Breast epithelium (tissue), 4 donors: ENCODE measurements around the gene DOC2B. TPM values are rescaled to one million over a fixed set of nuclear protein-coding genes. Genes with fewer than 3 reads are reported as not detected.
"Not testable (repeated sequence)": the region's sequence is repeated elsewhere in the genome, so short reads cannot be mapped to it uniquely, and the experiment has no call there.

Experiments
- DNase-seq, 2 donors: peaks; one replicate each; pipeline ENCODE4 v3.0.0-alpha.2; 2019; ENCODE audit warnings: low spot score in 2 of 2
- H3K27ac ChIP-seq, 2 donors: fragments of 200-600 bp; sonication (generic) in 1 of 2; one replicate each; pipeline ENCODE4 v1.5.1; 2016 to 2019; ENCODE audit warnings: mild to moderate bottlenecking in 1 of 2
- H3K27me3 ChIP-seq, 2 donors: fragments of 200-600 bp; sonication (generic) in 1 of 2; one replicate each; pipeline versions ENCODE4 v1.5.1 to v1.6.0; 2017 to 2019; ENCODE audit warnings: control low read depth in 1 of 2, mild to moderate bottlenecking in 1 of 2
- H3K36me3 ChIP-seq: fragments of 200-600 bp; one replicate; pipeline ENCODE4 v1.5.1; 2019
- H3K4me1 ChIP-seq, 2 donors: fragments of 200-600 bp; sonication (generic); one replicate each; pipeline ENCODE4 v1.5.1; 2016 to 2019; ENCODE audit warnings: control low read depth in 1 of 2
- H3K4me3 ChIP-seq, 3 donors: fragments of 200-600 bp; sonication (generic); 1 replicate in 2 of 3; 2 replicates in 1 of 3; pipeline ENCODE4 v1.5.1; 2016 to 2019; ENCODE audit warnings: mild to moderate bottlenecking in 3 of 3, moderate library complexity in 2 of 3
- H3K9me3 ChIP-seq, 2 donors: fragments of 200-600 bp; sonication (generic) in 1 of 2; one replicate each; pipeline ENCODE4 v1.5.1; 2016 to 2019; ENCODE audit warnings: control low read depth in 1 of 2
- CTCF ChIP-seq, 3 donors: fragments of 450-650 bp; IDR thresholded peaks; one replicate each; pipeline ENCODE4 v1.5.1; 2016 to 2017; ENCODE audit warnings: antibody characterized with exemption in 3 of 3, mild to moderate bottlenecking in 3 of 3, moderate library complexity in 3 of 3
- POLR2A ChIP-seq: fragments of 450-650 bp; IDR thresholded peaks from one replicate; pipeline ENCODE4 v1.6.1; 2016; ENCODE audit warnings: antibody characterized with exemption, mild to moderate bottlenecking, moderate library complexity
- POLR2AphosphoS5 ChIP-seq, 3 donors: sonication (generic); formaldehyde crosslinking; IDR thresholded peaks; one replicate each; pipeline ENCODE4 v1.6.1; 2017; ENCODE audit warnings: antibody characterized with exemption in 3 of 3
- intact Hi-C: fragments of 100-400 bp; cut with DNase I; formaldehyde crosslinking; loops from one replicate; pipeline ENCODE4 v1.15.1; 2023; ENCODE audit warnings: low total_unique reads
- total RNA-seq, 3 donors: library from RNA; depleted of rRNA; stranded (reverse); fragments of >200 nt; gene quantifications; one replicate each; pipeline ENCODE4 v1.1.0, GENCODE V29; 2016

DOC2B gene
- total RNA-seq, 3 donors from 2014 or later, result 5.9 to 22.9 (median 6.7) TPM

GRCh38 chr17:177155-177554 lies 4.3 kb downstream of the DOC2B start:
- no peak for DNase-seq
- H3K27me3 ChIP-seq, result peaks cover 8 to 17% of the 10 kb centered on the region in 2 donors
- no peaks in the 10 kb centered on the region for H3K36me3 ChIP-seq
- no peaks in the 10 kb centered on the region for H3K4me1 ChIP-seq
- TF ChIP-seq POLR2AphosphoS5 (IDR thresholded peaks at IDR 0.05), result no peak
- TF ChIP-seq CTCF (IDR thresholded peaks at IDR 0.05), result no peak
- no peak for TF ChIP-seq POLR2A
- H3K4me3 ChIP-seq, result no peak overlapping the region
- H3K9me3 ChIP-seq, result no peaks in the 10 kb centered on the region
- H3K27ac ChIP-seq, result no peak overlapping the region
- intact Hi-C loops, result no loop called here

GRCh38 chr17:173166-173911 lies 8.1 kb downstream of the DOC2B start:
- no peak overlapping the region for H3K27ac ChIP-seq
- no peaks in the 10 kb centered on the region for H3K4me1 ChIP-seq
- H3K27me3 ChIP-seq, result no peaks in the 10 kb centered on the region
- no peak for DNase-seq
- H3K9me3 ChIP-seq, result no peaks in the 10 kb centered on the region
- intact Hi-C loops, result no loop called here
- no peak for TF ChIP-seq POLR2A
- TF ChIP-seq POLR2AphosphoS5 (IDR thresholded peaks at IDR 0.05), result no peak
- TF ChIP-seq CTCF (IDR thresholded peaks at IDR 0.05), result no peak
- H3K36me3 ChIP-seq, result no peaks in the 10 kb centered on the region
- no peak overlapping the region for H3K4me3 ChIP-seq

GRCh38 chr17:172401-172800 lies 9.0 kb downstream of the DOC2B start:
- TF ChIP-seq POLR2AphosphoS5 (IDR thresholded peaks at IDR 0.05) (no peak), POLR2A (no peak), CTCF (IDR thresholded peaks at IDR 0.05) (no peak)
- H3K9me3 ChIP-seq, result no peaks in the 10 kb centered on the region
- no peak for DNase-seq
- H3K4me3 ChIP-seq, result no peak overlapping the region
- no peaks in the 10 kb centered on the region for H3K27me3 ChIP-seq
- no peaks in the 10 kb centered on the region for H3K36me3 ChIP-seq
- intact Hi-C loops, result no loop called here
- no peak overlapping the region for H3K27ac ChIP-seq
- H3K4me1 ChIP-seq, result no peaks in the 10 kb centered on the region

- Histone ChIP-seq H3K9me3 (no peaks in the 10 kb centered on the region), H3K4me1 (no peaks in the 10 kb centered on the region), H3K4me3 (no peak overlapping the region), H3K36me3 (no peaks in the 10 kb centered on the region), H3K27me3 (no peaks in the 10 kb centered on the region), H3K27ac (no peak overlapping the region)
- intact Hi-C loops, result no loop called here
- TF ChIP-seq POLR2AphosphoS5 (IDR thresholded peaks at IDR 0.05) (no peak), CTCF (IDR thresholded peaks at IDR 0.05) (no peak)
- DNase-seq, result no peak
These were observed 9.6 kb downstream of the DOC2B start for GRCh38 chr17:171871-172270.

GRCh38 chr17:170130-170670 lies 11.2 kb downstream of the DOC2B start:
- intact Hi-C loops, result no loop called here

GRCh38 chr17:168614-169013 lies 12.8 kb downstream of the DOC2B start:
- H3K27me3 ChIP-seq, H3K9me3 ChIP-seq, H3K4me1 ChIP-seq, H3K27ac ChIP-seq, DNase-seq, H3K4me3 ChIP-seq, H3K36me3 ChIP-seq, intact Hi-C loops: not testable (repeated sequence)

More at GRCh38 chr17:170130-170670, 11.2 kb downstream of the DOC2B start:
- no peaks in the 10 kb centered on the region for H3K27me3 ChIP-seq
- H3K27ac ChIP-seq, result no peak overlapping the region
- no peak for DNase-seq
- H3K4me3 ChIP-seq, result no peak overlapping the region
- TF ChIP-seq CTCF (IDR thresholded peaks at IDR 0.05) (no peak), POLR2AphosphoS5 (IDR thresholded peaks at IDR 0.05) (no peak), POLR2A (no peak)
- no peaks in the 10 kb centered on the region for H3K9me3 ChIP-seq
- H3K36me3 ChIP-seq, result no peaks in the 10 kb centered on the region
- H3K4me1 ChIP-seq, result no peaks in the 10 kb centered on the region
